Activated CD4-positive, alpha-beta T cell treated with anti-CD3 and anti-CD28 coated beads, Interleukin-2, amount 10 ng/mL, durations not matched to agents 7 days and 5 days (primary cell): ENCODE results near the gene PPP1R27. TPM values are rescaled to one million over a fixed set of nuclear protein-coding genes. Genes with fewer than 3 reads are reported as not detected.

Experiments used
- CTCF ChIA-PET: fragments of 350-600 bp; sonication (Branson Sonifier 250); formaldehyde crosslinking; loops from one replicate; lab custom pipeline; 2021; ENCODE audit warnings: antibody characterized with exemption; lab: Charles Lee
- POLR2A ChIA-PET: fragments of 350-600 bp; sonication (Branson Sonifier 250); formaldehyde crosslinking; loops from one replicate; lab custom pipeline; 2021; ENCODE audit warnings: antibody characterized with exemption; lab: Charles Lee
- DNase-seq: peaks from one replicate; pipeline ENCODE4 v3.0.0-alpha.2; 2020
- H3K27ac Mint-ChIP-seq: one replicate; pipeline ENCODE4 v1.8.0; 2021; ENCODE audit warnings: mild to moderate bottlenecking, moderate library complexity, mixed read lengths
- H3K27me3 Mint-ChIP-seq: one replicate; pipeline ENCODE4 v1.8.0; 2021; ENCODE audit warnings: mixed read lengths
- H3K36me3 Mint-ChIP-seq: one replicate; pipeline ENCODE4 v1.8.0; 2021; ENCODE audit warnings: low read depth, mixed read lengths
- H3K4me1 Mint-ChIP-seq: one replicate; pipeline ENCODE4 v1.8.0; 2021; ENCODE audit warnings: mixed read lengths
- H3K4me3 Mint-ChIP-seq: one replicate; pipeline ENCODE4 v1.8.0; 2021; ENCODE audit warnings: mild to moderate bottlenecking, moderate library complexity, mixed read lengths
- H3K9me3 Mint-ChIP-seq: one replicate; pipeline ENCODE4 v1.8.0; 2021; ENCODE audit warnings: mixed read lengths
- total RNA-seq, 2 experiments: library from RNA; stranded (reverse); gene quantifications; one replicate each; pipeline ENCODE4 v1.2.3, GENCODE V29; 2021

Gene PPP1R27
- total RNA-seq, 2 experiments from 2014 or later = not detected

DNA sequence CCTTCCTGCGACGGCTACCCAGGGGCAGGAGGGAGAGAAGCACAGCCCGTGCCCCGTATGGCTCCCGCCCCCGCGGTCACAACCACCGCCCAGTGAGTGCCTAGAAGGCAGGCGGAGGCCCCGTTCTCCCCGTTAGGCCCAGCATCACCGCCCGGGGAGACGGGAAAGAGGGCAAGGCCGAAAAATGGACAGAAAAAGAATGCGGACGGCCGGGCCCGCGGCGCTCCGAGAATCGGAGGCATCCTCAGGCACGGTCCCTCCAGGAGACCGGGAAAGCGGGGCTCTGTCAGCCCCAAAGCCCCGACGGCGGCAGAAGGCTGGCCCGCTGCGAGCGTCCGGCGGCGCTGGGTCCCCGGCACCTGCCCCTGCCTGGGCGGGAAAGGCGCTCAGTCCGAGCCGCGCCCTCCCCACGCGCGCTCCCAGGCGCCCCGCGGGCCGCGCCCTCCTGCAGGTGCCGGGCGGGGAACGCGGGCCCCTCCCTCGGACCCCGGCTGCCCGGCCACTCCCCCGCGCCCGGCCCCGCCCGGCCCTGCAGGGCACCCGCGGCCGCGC lies 2.2 kb downstream of the PPP1R27 start:
- no peaks in the 10 kb centered on the region for H3K36me3 Mint-ChIP-seq
- H3K4me1 Mint-ChIP-seq = peaks cover 20% of the 10 kb centered on the region
- H3K9me3 Mint-ChIP-seq = no peaks in the 10 kb centered on the region
- no peaks in the 10 kb centered on the region for H3K27me3 Mint-ChIP-seq
- ChIA-PET POLR2A (no interaction called here), CTCF (interaction anchor here (1.1 to 1.4 kb wide), 2 partner anchors 10 to 104 kb away, joined by 3 to 4 read pairs; no protein-coding TSS in a partner anchor)
- H3K27ac Mint-ChIP-seq = peak overlapping the region; percentile 95
- peak overlapping the region; percentile 90 for H3K4me3 Mint-ChIP-seq
- no peak for DNase-seq

DNA sequence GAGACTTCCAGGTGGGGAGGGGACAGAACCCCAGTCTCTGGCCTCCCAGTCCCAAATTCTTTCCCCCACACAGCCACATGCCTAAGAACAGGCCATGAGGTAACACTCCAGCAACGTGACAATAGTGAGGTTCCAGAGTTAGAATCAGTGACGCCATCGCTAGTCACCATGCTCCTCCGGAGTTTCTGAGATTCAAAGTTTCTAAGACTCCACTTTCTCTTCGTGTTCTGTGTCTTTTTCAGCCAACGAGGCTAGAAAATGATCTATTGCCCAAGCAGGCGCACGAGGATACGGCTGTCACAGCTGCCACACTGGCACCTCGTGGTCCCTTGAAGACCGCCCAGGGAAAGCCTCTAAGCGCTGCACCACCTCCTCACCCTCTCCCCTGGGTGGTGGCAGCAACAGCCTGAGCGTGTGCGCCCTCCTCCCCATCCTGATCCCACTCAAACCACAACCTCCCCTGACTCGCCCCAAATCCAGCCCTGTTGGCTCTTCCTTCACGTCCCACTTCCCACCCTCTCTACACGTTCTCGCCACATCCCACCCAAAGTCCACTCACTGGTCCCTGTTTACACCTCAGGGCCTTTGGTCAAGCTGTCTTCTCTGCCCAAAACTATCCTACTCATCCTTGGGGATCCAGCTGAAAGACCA lies 2.8 kb downstream of the PPP1R27 start:
- peaks cover 20% of the 10 kb centered on the region for H3K4me1 Mint-ChIP-seq
- peak overlapping the region; percentile 90 for H3K4me3 Mint-ChIP-seq
- peak overlapping the region; percentile 95 for H3K27ac Mint-ChIP-seq
- ChIA-PET POLR2A (no interaction called here), CTCF (no interaction called here)
- peak; percentile 67 for DNase-seq
- H3K9me3 Mint-ChIP-seq = no peaks in the 10 kb centered on the region
- no peaks in the 10 kb centered on the region for H3K27me3 Mint-ChIP-seq
- H3K36me3 Mint-ChIP-seq = no peaks in the 10 kb centered on the region

DNA sequence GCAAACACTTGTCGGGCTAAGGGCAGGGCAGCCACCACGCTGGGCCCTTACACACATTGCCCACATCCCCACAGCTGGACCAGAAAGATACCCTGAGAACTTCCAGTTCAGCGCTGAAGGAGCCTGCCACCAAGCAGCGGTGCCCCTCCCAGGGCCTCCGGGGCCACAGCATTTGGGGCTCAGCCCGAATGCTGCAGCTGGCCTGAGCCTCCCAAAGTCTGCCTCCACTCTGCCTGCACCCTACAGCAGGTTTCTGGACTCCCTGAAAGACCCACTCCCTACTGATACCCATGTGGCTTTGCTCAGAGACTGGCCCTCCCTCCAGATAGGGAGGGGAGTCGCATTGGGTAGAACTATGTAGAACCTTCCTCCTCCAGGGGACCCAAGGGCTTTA lies 3.3 kb downstream of the PPP1R27 start:
- no peaks in the 10 kb centered on the region for H3K27me3 Mint-ChIP-seq
- peak overlapping the region; percentile 90 for H3K4me3 Mint-ChIP-seq
- peaks cover 20% of the 10 kb centered on the region for H3K4me1 Mint-ChIP-seq
- peak overlapping the region; percentile 95 for H3K27ac Mint-ChIP-seq
- no peaks in the 10 kb centered on the region for H3K9me3 Mint-ChIP-seq
- ChIA-PET CTCF (no interaction called here), POLR2A (no interaction called here)
- DNase-seq = no peak
- H3K36me3 Mint-ChIP-seq = no peaks in the 10 kb centered on the region

DNA sequence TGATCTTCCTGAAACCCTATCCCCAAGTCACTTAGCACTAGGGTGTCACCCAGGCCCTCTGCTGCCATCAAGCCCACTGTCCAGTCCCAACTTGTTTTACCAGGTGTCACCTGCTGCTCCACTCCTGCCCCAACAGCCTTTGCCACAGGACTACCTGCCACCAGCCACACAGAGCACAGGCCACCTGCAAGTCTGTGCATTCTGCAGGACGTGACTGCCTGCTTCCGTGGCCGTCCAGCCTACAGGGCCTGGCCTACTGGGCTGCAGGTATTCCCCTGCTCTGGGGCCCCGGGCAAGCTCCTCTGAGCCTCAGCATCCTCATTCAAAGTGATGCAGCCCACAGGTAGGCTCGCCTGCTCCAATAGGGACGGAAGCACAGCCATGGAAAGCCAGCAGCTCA lies 5.0 kb downstream of the PPP1R27 start:
- DNase-seq = no peak
- no peaks in the 10 kb centered on the region for H3K9me3 Mint-ChIP-seq
- CTCF ChIA-PET = no interaction called here
- H3K4me3 Mint-ChIP-seq = no peak overlapping the region
- no peak overlapping the region for H3K27ac Mint-ChIP-seq
- peaks cover 20% of the 10 kb centered on the region for H3K4me1 Mint-ChIP-seq
- POLR2A ChIA-PET = no interaction called here
- H3K27me3 Mint-ChIP-seq = no peaks in the 10 kb centered on the region
- no peaks in the 10 kb centered on the region for H3K36me3 Mint-ChIP-seq

DNA sequence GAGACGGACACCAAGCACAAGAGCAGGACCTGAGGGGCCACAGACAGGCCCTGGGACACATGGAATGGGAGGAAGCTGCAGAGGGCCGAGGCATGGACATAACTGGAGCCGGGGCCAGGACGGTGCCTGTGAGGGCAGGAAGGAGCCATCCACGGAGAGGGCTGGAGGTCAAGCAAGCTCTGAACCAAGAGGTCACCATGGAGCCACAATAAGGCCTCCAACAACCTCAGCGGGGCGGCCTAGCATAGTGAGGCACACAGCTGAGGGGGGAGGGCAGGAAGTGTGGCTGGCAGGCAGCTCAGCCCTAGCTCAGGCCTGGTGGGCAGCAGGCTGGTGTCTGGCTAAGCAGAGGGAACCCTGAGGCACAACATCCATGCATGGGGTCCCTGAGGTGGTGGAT lies 6.2 kb downstream of the PPP1R27 start:
- CTCF ChIA-PET = interaction anchor here (0.5 to 1.1 kb wide), 2 partner anchors 11 to 160 kb away, joined by 3 read pairs; no protein-coding TSS in a partner anchor
- POLR2A ChIA-PET = no interaction called here
- H3K36me3 Mint-ChIP-seq = no peaks in the 10 kb centered on the region
- no peak overlapping the region for H3K27ac Mint-ChIP-seq
- H3K27me3 Mint-ChIP-seq = no peaks in the 10 kb centered on the region
- DNase-seq = no peak
- H3K4me3 Mint-ChIP-seq = no peak overlapping the region
- H3K9me3 Mint-ChIP-seq = no peaks in the 10 kb centered on the region
- peaks cover 17% of the 10 kb centered on the region for H3K4me1 Mint-ChIP-seq

DNA sequence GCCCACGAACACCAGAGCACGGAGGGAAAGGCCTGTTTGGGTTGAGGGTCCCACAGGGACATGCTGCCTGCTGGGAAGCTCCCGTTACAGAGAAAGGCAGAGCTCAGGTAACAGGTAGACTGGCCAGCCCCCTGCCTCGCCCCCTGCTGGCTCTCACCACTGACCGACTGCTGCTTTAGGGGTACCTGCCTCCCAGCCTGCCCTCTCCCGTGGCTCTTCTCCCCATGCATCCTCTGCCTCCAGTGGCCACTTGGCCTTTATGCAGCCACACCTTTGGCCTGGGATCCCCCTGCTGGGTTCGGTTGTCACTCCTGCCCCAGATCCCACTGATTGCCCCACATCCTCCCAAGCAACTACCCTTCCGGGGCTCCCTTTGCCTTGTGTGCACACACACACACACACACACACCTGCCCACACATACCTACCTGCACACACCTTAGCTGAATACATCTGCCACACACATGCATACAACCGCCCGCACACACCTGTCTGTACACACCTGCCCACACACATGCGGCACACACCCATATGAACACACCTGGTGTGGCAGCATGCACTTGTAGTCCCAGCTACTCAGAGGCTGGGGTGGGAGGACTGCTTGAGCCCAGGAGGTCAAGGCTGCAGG lies 8.9 kb downstream of the PPP1R27 start:
- Mint-ChIP-seq H3K4me1 (peaks cover 8% of the 10 kb centered on the region), H3K4me3 (no peak overlapping the region), H3K27ac (no peak overlapping the region), H3K27me3 (no peaks in the 10 kb centered on the region), H3K9me3 (no peaks in the 10 kb centered on the region), H3K36me3 (no peaks in the 10 kb centered on the region)
- POLR2A ChIA-PET = interaction anchor here (0.6 kb wide), 1 partner anchor 88 kb away, joined by 3 read pairs; no protein-coding TSS in a partner anchor
- DNase-seq = no peak
- CTCF ChIA-PET = no interaction called here

DNA sequence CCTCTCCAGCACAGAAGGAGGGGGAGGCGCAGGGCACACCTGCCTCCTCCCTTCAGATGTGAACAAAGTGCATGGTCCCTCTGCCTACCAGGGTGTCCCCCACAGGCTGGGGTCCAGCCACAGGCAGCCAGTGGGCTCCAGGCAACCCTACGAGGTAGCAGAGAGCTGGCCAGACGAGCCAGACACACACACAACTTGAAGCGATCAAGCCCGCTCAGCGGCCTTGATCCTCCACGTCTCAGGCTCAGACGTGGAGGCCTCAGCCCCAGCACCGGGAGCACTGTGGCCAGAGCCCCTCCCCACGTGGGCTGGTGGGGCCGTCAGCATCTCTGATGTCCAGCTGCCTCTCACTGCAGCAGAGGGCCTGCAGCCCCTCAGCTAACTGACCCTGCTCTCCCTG lies 10.3 kb downstream of the PPP1R27 start:
- Mint-ChIP-seq H3K4me1 (peaks cover 8% of the 10 kb centered on the region), H3K4me3 (no peak overlapping the region), H3K27me3 (no peaks in the 10 kb centered on the region), H3K9me3 (no peaks in the 10 kb centered on the region), H3K36me3 (no peaks in the 10 kb centered on the region), H3K27ac (no peak overlapping the region)
- DNase-seq = no peak
- CTCF ChIA-PET = no interaction called here
- POLR2A ChIA-PET = no interaction called here

DNA sequence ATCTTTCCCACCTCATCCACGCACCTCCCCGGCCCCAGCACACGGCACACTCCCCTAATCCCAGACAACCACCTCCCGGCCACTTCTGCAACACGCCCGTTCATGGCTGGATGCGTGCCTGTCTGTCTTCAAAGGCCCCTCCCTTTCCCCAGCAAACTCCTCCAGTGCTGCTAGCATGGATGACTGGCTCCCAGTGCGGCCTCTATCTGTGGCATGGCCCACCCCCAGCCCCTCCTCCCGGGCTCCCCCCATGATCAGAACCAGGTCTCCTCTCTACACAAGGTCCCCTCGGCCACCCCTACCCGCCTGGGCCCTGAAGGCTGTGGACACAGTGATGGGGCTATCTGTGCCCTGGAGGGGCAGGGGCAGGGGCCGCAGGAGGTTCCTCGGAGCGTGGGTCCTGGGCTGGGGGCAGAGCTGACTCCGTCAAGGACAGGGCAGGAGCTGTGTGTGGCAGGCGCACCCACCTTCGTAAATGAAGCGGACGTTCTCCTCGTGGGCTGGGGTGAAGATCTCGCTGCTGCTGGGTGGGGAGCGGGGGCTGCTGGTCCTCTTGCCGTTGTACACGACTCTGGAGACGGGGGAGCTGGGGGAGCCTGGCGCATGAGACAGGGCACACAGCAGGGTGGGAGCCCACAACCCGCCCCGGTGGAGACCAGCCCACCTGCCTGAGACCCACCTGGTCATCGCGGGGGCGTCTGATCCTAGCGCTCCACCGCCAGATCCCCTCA lies 10.9 kb downstream of the PPP1R27 start:
- CTCF ChIA-PET = no interaction called here
- Mint-ChIP-seq H3K27ac (no peak overlapping the region), H3K9me3 (no peaks in the 10 kb centered on the region), H3K4me1 (peaks cover 8% of the 10 kb centered on the region), H3K36me3 (no peaks in the 10 kb centered on the region), H3K4me3 (no peak overlapping the region), H3K27me3 (no peaks in the 10 kb centered on the region)
- DNase-seq = no peak
- POLR2A ChIA-PET = no interaction called here

DNA sequence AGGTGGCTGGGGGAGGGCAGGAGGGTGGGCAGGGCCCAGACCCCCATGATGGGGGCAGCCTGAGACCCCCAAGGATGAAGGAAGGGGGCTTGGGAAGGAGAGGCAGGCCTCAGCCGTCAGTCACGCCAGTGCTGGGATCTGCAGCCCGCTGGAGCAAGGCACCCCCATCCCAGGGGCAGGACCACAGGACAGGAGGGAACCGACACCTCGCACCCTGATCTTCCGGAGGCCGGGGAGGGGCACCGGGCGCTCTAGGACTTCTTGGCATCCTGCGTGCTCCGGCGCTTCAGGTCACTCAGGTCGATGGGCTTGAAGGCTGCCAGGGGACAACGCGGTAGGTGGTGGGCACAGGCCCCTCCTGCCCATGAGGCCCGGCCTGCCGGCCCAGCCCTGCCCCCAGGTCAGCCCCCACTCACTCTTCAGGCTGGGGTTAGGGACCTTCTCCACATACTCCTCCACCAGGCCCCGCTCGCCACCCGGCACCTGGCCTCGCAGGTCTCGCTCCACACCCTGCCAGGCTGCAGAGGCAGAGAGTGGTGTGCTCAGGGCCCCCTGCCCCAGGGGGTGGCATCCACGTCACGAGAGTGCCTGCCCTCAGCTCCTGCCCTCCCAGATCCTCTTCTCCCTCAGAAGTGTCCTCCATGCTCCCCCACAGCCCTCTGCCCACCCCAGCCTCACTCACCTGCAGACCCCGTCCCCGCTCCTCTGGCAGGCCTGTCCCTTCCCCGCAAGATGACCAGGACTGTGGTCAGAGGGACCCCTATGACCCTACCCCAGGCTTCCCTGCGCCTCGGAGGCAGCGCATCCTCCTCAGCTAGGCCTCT lies 11.6 kb downstream of the PPP1R27 start:
- Mint-ChIP-seq H3K27me3 (no peaks in the 10 kb centered on the region), H3K9me3 (no peaks in the 10 kb centered on the region), H3K27ac (no peak overlapping the region), H3K4me3 (no peak overlapping the region), H3K4me1 (peaks cover 8% of the 10 kb centered on the region), H3K36me3 (no peaks in the 10 kb centered on the region)
- CTCF ChIA-PET = interaction anchor here (1.1 kb wide), 1 partner anchor 10 kb away, joined by 4 read pairs; the partner anchor contains the start of gene MCRIP1
- DNase-seq = no peak
- POLR2A ChIA-PET = no interaction called here

DNA sequence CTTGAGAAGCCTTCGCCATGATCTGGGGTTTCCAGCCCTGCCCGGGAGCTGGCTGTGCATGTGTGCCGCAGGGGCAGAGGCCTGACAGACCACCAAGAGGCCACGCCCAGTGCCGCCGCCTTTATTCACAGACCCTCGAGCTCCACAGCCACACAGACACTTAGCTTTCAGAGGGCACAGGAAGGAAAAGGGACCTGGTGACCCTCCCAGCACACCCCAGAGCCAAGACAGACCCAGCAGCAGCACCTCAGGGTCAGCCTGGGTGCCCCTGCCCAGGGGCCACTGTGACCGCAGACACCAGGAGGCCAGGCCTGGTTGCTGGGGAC lies 12.6 kb downstream of the PPP1R27 start:
- Mint-ChIP-seq H3K27me3 (peaks cover 5% of the 10 kb centered on the region), H3K4me1 (peaks cover 8% of the 10 kb centered on the region), H3K4me3 (no peak overlapping the region), H3K27ac (peak overlapping the region; percentile 38), H3K36me3 (no peaks in the 10 kb centered on the region), H3K9me3 (no peaks in the 10 kb centered on the region)
- POLR2A ChIA-PET = no interaction called here
- no peak for DNase-seq
- CTCF ChIA-PET = interaction anchor here (0.6 to 1.1 kb wide), 3 partner anchors 11 to 1235 kb away, joined by 3 to 4 read pairs (median 3); partner anchors contain the start of gene MCRIP1

DNA sequence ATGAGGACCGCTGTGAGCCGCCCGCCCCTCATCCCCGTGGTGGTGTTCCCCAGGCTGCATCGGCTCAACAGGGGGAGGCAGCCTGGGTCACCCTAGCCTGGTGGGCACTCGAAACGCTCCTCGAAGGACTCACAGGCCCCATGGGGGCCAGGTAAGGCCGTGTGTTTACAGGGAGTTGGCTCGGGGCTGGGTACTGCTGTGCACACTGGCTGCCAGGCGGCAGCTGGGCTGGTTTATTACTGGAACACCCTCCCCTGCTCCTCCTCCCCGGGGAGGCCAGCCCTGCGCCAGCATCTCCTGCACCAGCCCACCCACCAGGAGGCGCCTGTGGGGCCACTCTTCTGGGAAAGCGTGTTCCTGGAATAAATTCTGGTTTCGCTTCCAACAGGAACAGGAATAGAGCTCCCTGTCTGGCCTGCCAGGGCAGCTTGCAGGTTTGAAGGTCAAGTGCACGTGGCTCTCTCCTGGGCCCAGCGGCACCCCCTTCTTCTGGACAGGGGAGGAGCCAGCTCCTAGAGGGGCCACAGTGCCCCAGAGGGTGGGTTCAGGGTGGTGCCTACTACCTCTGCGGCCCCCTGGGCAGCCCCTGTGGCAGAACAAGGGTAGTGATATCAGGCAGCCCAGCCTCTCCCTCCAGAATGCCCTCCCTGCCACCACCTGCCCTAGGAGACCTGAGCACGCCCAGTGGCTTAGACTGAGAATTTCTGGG lies 13.1 kb downstream of the PPP1R27 start:
- Mint-ChIP-seq H3K36me3 (no peaks in the 10 kb centered on the region), H3K27me3 (peaks cover 7% of the 10 kb centered on the region), H3K4me1 (peaks cover 8% of the 10 kb centered on the region), H3K27ac (peak overlapping the region; percentile 38), H3K4me3 (no peak overlapping the region), H3K9me3 (no peaks in the 10 kb centered on the region)
- ChIA-PET CTCF (interaction anchor here (0.7 kb wide), 1 partner anchor 15 kb away, joined by 3 read pairs; no protein-coding TSS in a partner anchor), POLR2A (no interaction called here)
- peak; percentile 22 for DNase-seq

DNA sequence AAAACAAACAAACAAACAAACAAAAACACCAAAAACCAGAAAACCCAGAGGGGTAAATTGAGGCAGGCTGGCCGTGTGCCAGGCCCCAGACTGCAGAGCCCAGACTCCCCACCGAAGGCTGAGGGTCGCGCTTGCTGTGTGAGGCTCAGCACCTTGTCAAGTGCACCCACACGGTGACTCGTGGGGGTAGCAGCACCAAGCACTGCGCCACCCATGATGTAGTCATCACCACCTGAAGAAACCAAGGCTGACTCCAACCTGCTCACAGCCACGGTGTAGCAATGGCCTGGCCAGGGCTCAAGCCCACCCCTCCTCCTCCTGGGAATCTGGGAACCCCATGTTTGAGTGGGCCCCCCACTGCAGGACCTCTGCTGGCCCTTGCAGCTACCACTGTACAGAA lies 13.7 kb downstream of the PPP1R27 start:
- H3K27ac Mint-ChIP-seq = no peak overlapping the region
- peaks cover 7% of the 10 kb centered on the region for H3K27me3 Mint-ChIP-seq
- no peaks in the 10 kb centered on the region for H3K9me3 Mint-ChIP-seq
- ChIA-PET POLR2A (no interaction called here), CTCF (no interaction called here)
- H3K4me1 Mint-ChIP-seq = peaks cover 8% of the 10 kb centered on the region
- no peaks in the 10 kb centered on the region for H3K36me3 Mint-ChIP-seq
- no peak for DNase-seq
- H3K4me3 Mint-ChIP-seq = no peak overlapping the region
